HG03354 (cell line): ENCODE results near the gene RBM42.
"Not testable (repeated sequence)": the region's sequence is repeated elsewhere in the genome, so short reads cannot be mapped to it uniquely, and the experiment has no call there.

ENCODE experiments used
- ATAC-seq: cut with Tn5 transposase; IDR thresholded peaks from one replicate; pipeline ENCODE4 v1.9.1; 2021; ENCODE audit warnings: mild to moderate bottlenecking; ENCODE audit not compliant: unreplicated experiment, poor library complexity, severe bottlenecking

Gene RBM42

GRCh38 chr19:35628565-35629331 lies at the start of gene RBM42:
Gene RBM42, plus strand, starts transcription at chr19:35629036. Its CDS starts 118 bp downstream, at chr19:35629154.
- ATAC-seq, result peak; percentile 94

DNA sequence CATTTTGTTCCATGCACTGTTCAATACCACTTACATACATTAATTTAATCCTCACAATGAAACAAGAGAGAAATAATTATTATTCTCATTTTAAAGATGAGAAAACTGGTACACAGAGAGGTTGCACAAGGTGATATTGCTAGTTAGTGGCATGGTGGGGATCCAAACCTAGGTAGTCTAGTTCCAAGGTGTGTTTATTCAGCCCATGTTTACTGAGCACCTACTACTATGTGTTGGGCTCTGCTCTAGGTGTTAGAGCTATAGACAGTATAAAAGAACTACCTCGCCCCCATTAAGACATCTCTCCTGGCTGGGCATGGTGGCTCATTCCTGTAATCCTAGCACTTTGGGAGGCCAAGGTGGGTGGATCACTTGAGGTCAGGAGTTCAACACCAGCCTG lies 46.1 kb upstream of the RBM42 start:
- ATAC-seq, result no peak

DNA sequence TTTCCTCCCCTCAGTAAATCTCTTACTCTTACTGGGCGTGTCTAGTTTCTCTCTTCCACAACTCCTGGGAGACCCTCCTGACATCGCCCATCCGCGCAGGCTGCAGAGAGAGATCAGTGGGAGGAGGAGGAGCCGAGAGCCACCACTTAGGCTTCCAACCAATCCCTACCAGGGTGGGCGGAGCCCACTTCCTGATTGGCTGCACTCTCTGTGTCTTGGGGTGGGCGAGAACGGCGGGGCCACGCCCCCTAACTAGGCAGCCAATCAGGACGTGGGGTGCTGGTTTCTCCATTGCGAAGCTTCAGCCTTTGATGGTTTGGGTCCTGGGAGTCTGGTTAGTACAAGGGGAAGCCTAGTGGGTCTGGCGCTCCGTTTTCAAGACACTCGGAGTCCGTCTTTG lies 43.0 kb upstream of the RBM42 start, which contains the start of gene PMIS2:
Gene PMIS2, plus strand, starts transcription at position 326 of the 400 bp plus-strand sequence. CDS start 87 bp downstream, outside the sequence.
- ATAC-seq, result no peak

GRCh38 chr19:35587321-35587720 lies 41.5 kb upstream of the RBM42 start:
- ATAC-seq, result no peak

DNA sequence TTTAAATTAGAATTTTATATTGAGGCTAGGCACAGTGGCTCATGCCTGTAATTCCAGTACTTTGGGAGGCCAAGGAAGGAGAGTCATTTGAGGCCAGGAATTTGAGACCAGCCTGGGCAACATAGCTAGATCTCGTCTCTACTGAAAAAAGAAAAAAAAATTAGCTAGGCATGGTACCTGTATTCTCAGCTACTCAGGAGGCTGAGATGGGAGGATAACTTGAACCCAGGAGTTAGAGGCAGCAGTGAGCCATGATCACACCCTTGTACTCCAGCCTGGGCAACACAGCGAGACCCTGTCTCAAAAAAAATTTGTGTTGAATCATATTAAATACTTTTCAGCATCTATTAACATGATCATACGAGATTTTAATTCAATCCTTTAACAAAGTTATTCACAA lies 38.0 kb upstream of the RBM42 start:
- no peak for ATAC-seq

DNA sequence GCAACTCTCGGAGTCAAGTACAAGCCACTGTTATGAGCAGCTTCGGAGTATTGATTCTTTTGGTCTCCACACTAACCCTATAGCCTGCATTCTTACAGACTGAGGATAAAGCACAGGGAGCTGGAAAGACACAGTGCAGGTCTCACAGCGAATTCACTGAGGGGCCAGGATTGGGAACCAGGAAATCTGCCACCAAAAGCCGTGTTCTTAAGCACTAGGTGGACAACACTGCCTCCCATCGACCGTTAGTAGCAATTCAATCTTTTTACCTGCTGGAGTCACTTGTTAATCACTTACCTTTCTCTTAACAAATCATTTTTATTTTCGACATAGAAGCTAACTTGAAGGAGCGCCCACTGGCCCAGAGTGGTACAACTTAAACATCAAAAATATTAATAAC lies 36.6 kb upstream of the RBM42 start:
- ATAC-seq, result no peak

DNA sequence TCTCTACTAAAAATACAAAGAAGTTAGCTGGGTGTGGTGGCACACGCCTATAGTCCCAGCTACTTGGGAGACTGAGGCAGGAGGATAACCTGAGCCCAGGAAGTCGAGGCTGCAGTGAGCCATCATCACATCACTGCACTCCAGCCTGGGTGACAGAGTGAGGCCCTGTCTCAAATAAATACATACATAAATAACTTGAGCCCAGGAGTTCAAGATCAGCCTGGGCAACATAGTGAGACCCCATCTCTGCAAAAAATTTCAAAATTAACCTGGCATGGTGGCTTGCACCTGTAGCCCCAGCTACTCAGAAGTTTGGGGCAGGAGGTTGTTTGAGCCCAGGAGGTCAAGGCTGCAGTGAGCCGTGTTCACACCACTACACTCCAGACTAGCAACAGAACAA lies 33.8 kb upstream of the RBM42 start:
- ATAC-seq, result not testable (repeated sequence)

- ATAC-seq, result no peak
These were observed 32.9 kb upstream of the RBM42 start for GRCh38 chr19:35595928-35596327.

GRCh38 chr19:35596366-35596999 lies 32.4 kb upstream of the RBM42 start:
- ATAC-seq, result peak; percentile 63

DNA sequence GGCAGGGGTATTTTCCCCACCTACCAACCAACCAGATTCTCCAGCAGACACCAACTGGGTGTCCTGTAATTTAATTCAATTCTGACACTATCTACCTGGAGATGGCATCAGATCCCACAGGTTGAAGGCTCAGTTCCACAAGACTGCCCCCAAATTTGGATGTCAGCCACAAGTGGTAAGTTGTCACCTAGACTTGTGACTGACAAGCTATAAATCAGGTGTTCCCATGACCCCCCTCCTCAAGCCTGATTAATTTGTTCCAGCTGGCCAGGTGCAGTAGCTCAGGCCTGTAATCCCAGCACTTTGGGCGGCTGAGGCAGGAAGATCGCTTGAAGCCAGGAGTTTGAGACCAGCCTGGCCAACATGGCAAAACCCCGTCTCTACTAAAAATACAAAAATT lies 26.9 kb upstream of the RBM42 start:
- no peak for ATAC-seq

GRCh38 chr19:35604436-35604835 lies 24.4 kb upstream of the RBM42 start:
- ATAC-seq, result not testable (repeated sequence)

GRCh38 chr19:35607170-35607569 lies 21.7 kb upstream of the RBM42 start:
- ATAC-seq, result not testable (repeated sequence)

DNA sequence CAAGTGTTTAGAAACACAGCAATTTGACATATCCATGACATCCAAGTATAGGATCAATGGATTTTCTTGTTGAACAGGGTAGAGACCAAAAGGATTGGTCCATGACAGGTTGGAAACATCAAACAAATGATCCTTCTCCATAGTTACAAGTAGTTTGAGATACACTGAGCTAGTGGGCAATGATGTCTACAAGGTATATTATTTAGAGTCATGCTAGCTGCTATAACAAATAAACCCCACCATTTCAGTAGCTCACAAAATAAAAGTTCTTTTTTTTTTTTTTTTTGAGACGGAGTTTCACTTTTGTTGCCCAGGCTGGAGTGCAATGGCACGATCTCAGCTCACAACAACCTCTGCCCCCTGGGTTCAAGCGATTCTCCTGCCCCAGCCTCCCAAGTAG lies 21.2 kb upstream of the RBM42 start:
- no peak for ATAC-seq

- ATAC-seq, result no peak
These were observed 20.6 kb upstream of the RBM42 start for GRCh38 chr19:35608251-35608650.

GRCh38 chr19:35609851-35610353 lies 18.9 kb upstream of the RBM42 start:
- no peak for ATAC-seq

- no peak for ATAC-seq
These were observed 16.6 kb upstream of the RBM42 start for GRCh38 chr19:35612224-35612558.

DNA sequence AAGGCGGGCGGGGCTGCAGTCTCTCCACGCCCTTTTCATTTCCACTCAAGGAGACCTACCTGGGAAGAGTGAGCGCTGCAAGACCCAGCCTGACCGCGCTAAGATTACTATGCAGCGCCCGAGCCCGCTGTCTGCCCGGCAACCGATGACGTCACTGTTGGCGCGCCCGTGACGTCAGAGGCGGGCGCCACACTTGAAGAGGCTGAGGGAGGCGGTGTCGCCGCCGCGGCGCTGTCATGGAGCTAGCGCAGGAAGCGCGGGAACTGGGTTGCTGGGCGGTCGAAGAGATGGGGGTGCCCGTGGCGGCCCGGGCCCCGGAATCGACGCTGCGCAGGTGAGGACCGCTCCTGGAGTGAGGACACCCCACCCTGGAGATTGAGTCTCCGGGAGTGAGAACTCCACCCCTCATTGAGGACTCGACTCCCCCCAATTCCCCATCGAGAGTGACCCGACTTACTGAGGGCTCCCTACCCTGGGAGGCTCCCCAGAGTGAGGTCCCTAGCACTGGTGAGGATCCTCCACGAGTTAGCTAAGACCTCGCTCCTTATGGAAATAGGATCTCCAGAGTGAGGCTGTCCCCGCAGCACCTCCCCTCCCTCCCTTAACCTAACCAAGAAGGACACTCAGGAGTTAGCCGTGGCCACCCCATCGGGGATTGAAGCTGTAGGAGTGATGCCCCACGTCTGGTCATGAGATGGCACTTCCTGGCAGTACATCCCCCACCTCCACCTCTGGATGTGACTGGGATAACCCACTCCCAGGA lies 16.1 kb upstream of the RBM42 start, which contains the start of gene HAUS5:
Gene HAUS5, plus strand, starts transcription at position 177 of the 763 bp plus-strand sequence. Its CDS starts 60 bp downstream, at position 237.
- ATAC-seq, result peak; percentile 84

- no peak for ATAC-seq
These were observed 15.3 kb upstream of the RBM42 start for GRCh38 chr19:35613574-35613973.

GRCh38 chr19:35615036-35615435 lies 13.8 kb upstream of the RBM42 start:
- ATAC-seq, result no peak

GRCh38 chr19:35618857-35619256 lies 10.0 kb upstream of the RBM42 start:
- ATAC-seq, result no peak
